Hepatocyte (in vitro differentiated cells): ENCODE data around the gene KIAA1217. TPM values are rescaled to one million over a fixed set of nuclear protein-coding genes. Genes with fewer than 3 reads are reported as not detected.

Source experiments
- DNase-seq: peaks from one replicate; pipeline ENCODE4 v3.0.0-alpha.2; 2016; ENCODE audit warnings: low spot score
- H2AFZ ChIP-seq: fragments of 200-600 bp; sonication (generic); 2 replicates; pipeline ENCODE4 v1.6.0; 2016; ENCODE audit warnings: antibody characterized with exemption, mild to moderate bottlenecking
- H3K27ac ChIP-seq: fragments of 200-600 bp; sonication (generic); 2 replicates; pipeline ENCODE4 v1.5.1; 2016; ENCODE audit warnings: mild to moderate bottlenecking
- H3K27me3 ChIP-seq: fragments of 200-600 bp; sonication (generic); 2 replicates; pipeline ENCODE4 v1.6.1; 2016
- H3K36me3 ChIP-seq: fragments of 200-600 bp; sonication (generic); replicated peaks from 2 replicates; pipeline ENCODE4 v1.5.1; 2016; ENCODE audit warnings: low read depth; ENCODE audit not compliant: insufficient read depth
- H3K4me1 ChIP-seq: fragments of 200-600 bp; sonication (generic); 2 replicates; pipeline ENCODE4 v1.5.1; 2016; ENCODE audit warnings: mild to moderate bottlenecking, moderate library complexity; ENCODE audit not compliant: insufficient read depth
- H3K4me2 ChIP-seq: fragments of 200-600 bp; sonication (generic); 2 replicates; pipeline ENCODE4 v1.6.0; 2016
- H3K4me3 ChIP-seq: fragments of 200-600 bp; sonication (generic); 2 replicates; pipeline ENCODE4 v1.5.1; 2016; ENCODE audit warnings: mild to moderate bottlenecking
- H3K79me2 ChIP-seq: fragments of 200-600 bp; sonication (generic); 2 replicates; pipeline ENCODE4 v1.6.0; 2017; ENCODE audit warnings: mild to moderate bottlenecking
- H3K9me2 ChIP-seq: fragments of 200-600 bp; sonication (generic); replicated peaks from 2 replicates; pipeline ENCODE4 v1.6.0; 2017; ENCODE audit warnings: mild to moderate bottlenecking; ENCODE audit not compliant: insufficient read depth
- H3K9me3 ChIP-seq: fragments of 200-600 bp; sonication (generic); 2 replicates; pipeline ENCODE4 v1.5.1; 2016; ENCODE audit warnings: low read depth, mild to moderate bottlenecking
- H4K20me1 ChIP-seq: fragments of 200-600 bp; sonication (generic); 2 replicates; pipeline ENCODE4 v1.6.0; 2016; ENCODE audit warnings: mild to moderate bottlenecking; ENCODE audit not compliant: insufficient read depth, poor library complexity, severe bottlenecking
- EZH2 ChIP-seq: fragments of 200-600 bp; sonication (generic); IDR thresholded peaks from 2 replicates; pipeline ENCODE4 v1.6.1; 2016; ENCODE audit warnings: antibody characterized with exemption, mild to moderate bottlenecking, borderline replicate concordance
- EZH2phosphoT487 ChIP-seq: fragments of 200-600 bp; sonication (generic); IDR thresholded peaks from one replicate; pipeline ENCODE4 v1.6.1; 2018; ENCODE audit warnings: antibody characterized with exemption, mild to moderate bottlenecking, low read depth, moderate library complexity; ENCODE audit not compliant: unreplicated experiment, severe bottlenecking
- WGBS: methylation state at CpG from one replicate; pipeline ENCODE4 v1.1.6; 2016; ENCODE audit warnings: low lambda C conversion rate; ENCODE audit errors: missing lambda C conversion rate; 5-methylcytosine and 5-hydroxymethylcytosine counted together
- polyA plus RNA-seq: library from polyadenylated mRNA; unstranded; fragments of >200 nt; fragmentation: Nextera tagmentation; extraction: Ambion mirVana; gene quantifications from 2 replicates; pipeline ENCODE4 v1.2.1, GENCODE V29; 2016
- total RNA-seq: library from RNA; depleted of rRNA; stranded (reverse); fragments of >200 nt; gene quantifications from 2 replicates; pipeline ENCODE4 v1.2.3, GENCODE V29; 2014
- TF ChIP-seq, protein P1 (sequence below): fragments of 200-600 bp; sonication (generic); IDR thresholded peaks from 2 replicates; pipeline ENCODE4 v1.5.1; 2016; ENCODE audit warnings: antibody characterized with exemption, mild to moderate bottlenecking; ENCODE audit not compliant: poor library complexity

Gene KIAA1217
- total and polyA plus RNA-seq, 2 experiments from 2014 or later: 31.6 to 33.2 TPM

DNA sequence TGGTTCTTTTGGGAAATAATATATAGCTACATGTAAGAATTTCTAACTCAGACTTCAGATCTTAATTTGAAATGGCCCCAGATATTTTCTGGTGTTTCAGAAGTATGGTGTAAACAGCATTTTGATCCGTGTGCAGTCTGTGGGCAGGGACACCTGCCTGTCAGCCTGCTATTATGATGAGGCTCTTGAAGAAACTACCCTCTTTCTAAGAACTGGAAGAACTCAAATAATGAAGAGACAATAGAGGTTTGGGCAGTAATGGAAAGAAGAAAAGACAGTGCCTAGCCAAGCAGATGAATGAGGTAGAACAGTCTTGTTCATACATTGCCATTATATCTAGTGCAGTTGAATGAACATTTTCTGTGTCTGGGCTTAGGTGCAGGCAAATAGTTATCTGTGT, 258.2 kb downstream of the KIAA1217 start:
- Histone ChIP-seq H3K27me3 (no peaks in the 10 kb centered on the region), H3K36me3 (no peaks in the 10 kb centered on the region), H3K4me3 (peak overlapping the region; percentile 12), H3K27ac (peak overlapping the region; percentile 97), H3K4me2 (peak overlapping the region; percentile 71), H3K4me1 (peaks cover 33% of the 10 kb centered on the region), H3K79me2 (peaks cover 56% of the 10 kb centered on the region), H4K20me1 (no peaks in the 10 kb centered on the region), H3K9me2 (no peaks in the 10 kb centered on the region), H3K9me3 (no peaks in the 10 kb centered on the region), H2AFZ (no peak overlapping the region)
- DNase-seq: no peak
- 25% methylated on average over 1 of the region's 1 CpG for WGBS
- TF ChIP-seq EZH2phosphoT487 (no peak), EZH2 (no peak)
- TF ChIP-seq, protein P1, sequence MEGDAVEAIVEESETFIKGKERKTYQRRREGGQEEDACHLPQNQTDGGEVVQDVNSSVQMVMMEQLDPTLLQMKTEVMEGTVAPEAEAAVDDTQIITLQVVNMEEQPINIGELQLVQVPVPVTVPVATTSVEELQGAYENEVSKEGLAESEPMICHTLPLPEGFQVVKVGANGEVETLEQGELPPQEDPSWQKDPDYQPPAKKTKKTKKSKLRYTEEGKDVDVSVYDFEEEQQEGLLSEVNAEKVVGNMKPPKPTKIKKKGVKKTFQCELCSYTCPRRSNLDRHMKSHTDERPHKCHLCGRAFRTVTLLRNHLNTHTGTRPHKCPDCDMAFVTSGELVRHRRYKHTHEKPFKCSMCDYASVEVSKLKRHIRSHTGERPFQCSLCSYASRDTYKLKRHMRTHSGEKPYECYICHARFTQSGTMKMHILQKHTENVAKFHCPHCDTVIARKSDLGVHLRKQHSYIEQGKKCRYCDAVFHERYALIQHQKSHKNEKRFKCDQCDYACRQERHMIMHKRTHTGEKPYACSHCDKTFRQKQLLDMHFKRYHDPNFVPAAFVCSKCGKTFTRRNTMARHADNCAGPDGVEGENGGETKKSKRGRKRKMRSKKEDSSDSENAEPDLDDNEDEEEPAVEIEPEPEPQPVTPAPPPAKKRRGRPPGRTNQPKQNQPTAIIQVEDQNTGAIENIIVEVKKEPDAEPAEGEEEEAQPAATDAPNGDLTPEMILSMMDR: no peak

- Histone ChIP-seq H3K4me2 (peak overlapping the region; percentile 71), H3K9me3 (no peaks in the 10 kb centered on the region), H3K4me3 (peak overlapping the region; percentile 12), H4K20me1 (no peaks in the 10 kb centered on the region), H3K27ac (peak overlapping the region; percentile 97), H3K27me3 (no peaks in the 10 kb centered on the region), H3K9me2 (no peaks in the 10 kb centered on the region), H3K36me3 (no peaks in the 10 kb centered on the region), H3K79me2 (peaks cover 58% of the 10 kb centered on the region), H2AFZ (no peak overlapping the region), H3K4me1 (peaks cover 33% of the 10 kb centered on the region)
- 76% methylated on average over 2 of the region's 2 CpGs for WGBS
- DNase-seq: no peak
- TF ChIP-seq EZH2 (no peak), EZH2phosphoT487 (no peak)
- TF ChIP-seq, protein P1: no peak
These were observed 258.7 kb downstream of the KIAA1217 start for GRCh38 chr10:24467605-24468004.

GRCh38 chr10:24468281-24468751, 259.4 kb downstream of the KIAA1217 start:
- TF ChIP-seq EZH2phosphoT487 (no peak), EZH2 (no peak)
- TF ChIP-seq, protein P1: no peak
- Histone ChIP-seq H3K27ac (peak overlapping the region; percentile 97), H3K9me2 (no peaks in the 10 kb centered on the region), H3K4me1 (peaks cover 32% of the 10 kb centered on the region), H3K4me2 (peak overlapping the region; percentile 71), H2AFZ (no peak overlapping the region), H3K9me3 (no peaks in the 10 kb centered on the region), H4K20me1 (no peaks in the 10 kb centered on the region), H3K27me3 (no peaks in the 10 kb centered on the region), H3K79me2 (peaks cover 60% of the 10 kb centered on the region), H3K36me3 (no peaks in the 10 kb centered on the region), H3K4me3 (peak overlapping the region; percentile 12)
- WGBS: 93% methylated on average over 6 of the region's 6 CpGs
- DNase-seq: no peak
